ENCODE measurements around the gene KLK3.

DNA sequence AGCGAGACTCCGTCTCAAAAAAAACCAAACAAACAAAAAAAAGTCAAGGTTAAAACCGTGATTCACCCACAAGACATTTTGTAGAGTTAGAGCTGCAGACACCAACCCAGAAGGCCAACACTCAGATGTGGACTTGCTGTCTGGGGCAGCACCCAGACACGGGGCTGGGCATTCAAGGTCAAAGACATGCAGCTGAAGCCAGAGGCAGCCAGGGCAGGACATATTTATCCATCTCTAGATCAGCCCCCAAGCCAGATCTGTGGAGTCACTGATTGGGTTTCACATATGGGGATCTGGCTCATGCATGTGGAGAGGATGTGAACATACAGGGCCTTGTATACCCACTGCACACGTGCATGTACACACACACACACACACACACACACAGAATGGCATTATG is 24.9 kb upstream of the KLK3 start:
- TF ChIP-seq POLR2AphosphoS5 (IDR thresholded peaks at IDR 0.05) = no peak
- TF ChIP-seq POLR2A (IDR thresholded peaks at IDR 0.05) = no peak
